Measurements from ENCODE around the gene HLCS.

- TF ChIP-seq POLR2A (IDR thresholded peaks at IDR 0.05) (no peak), POLR2AphosphoS5 (IDR thresholded peaks at IDR 0.05) (no peak)
Observed at GRCh38 chr21:36892201-36892600, 74.3 kb downstream of the HLCS start.

Measured in breast epithelium (tissue), 3 donors.